Hematopoietic multipotent progenitor cell treated with erythropoietin and hydrocortisone succinate and interleukin-3 and kit ligand, for 8 days (in vitro differentiated cells): Measurements from ENCODE around the gene LTO1.
"Not testable (repeated sequence)": the region's sequence is repeated elsewhere in the genome, so short reads cannot be mapped to it uniquely, and the experiment has no call there.

Source experiments
- DNase-seq: peaks from one replicate; pipeline ENCODE4 v3.0.0-alpha.2; 2015

LTO1 gene

GRCh38 chr11:69700278-69701140, 25.4 kb upstream of the LTO1 start:
- DNase-seq = peak; percentile 33

GRCh38 chr11:69699213-69699612, 24.1 kb upstream of the LTO1 start:
- no peak for DNase-seq

- DNase-seq = no peak
Measured at GRCh38 chr11:69698362-69698761, 23.2 kb upstream of the LTO1 start.

- DNase-seq = no peak
Measured at GRCh38 chr11:69697861-69698260, 22.7 kb upstream of the LTO1 start.

- DNase-seq = no peak
Measured at GRCh38 chr11:69697469-69697843, 22.3 kb upstream of the LTO1 start.

GRCh38 chr11:69696749-69697468, 21.8 kb upstream of the LTO1 start:
- DNase-seq = no peak

- not testable (repeated sequence) for DNase-seq
Measured at GRCh38 chr11:69695995-69696394, 20.8 kb upstream of the LTO1 start.

GRCh38 chr11:69695581-69695980, 20.4 kb upstream of the LTO1 start:
- no peak for DNase-seq

GRCh38 chr11:69694781-69695180, 19.6 kb upstream of the LTO1 start:
- no peak for DNase-seq

- no peak for DNase-seq
Measured at GRCh38 chr11:69692422-69692821, 17.3 kb upstream of the LTO1 start.

GRCh38 chr11:69691463-69691862, 16.3 kb upstream of the LTO1 start:
- peak; percentile 19 for DNase-seq

GRCh38 chr11:69689484-69690319, 14.5 kb upstream of the LTO1 start:
- no peak for DNase-seq

GRCh38 chr11:69687969-69688771, 13.0 kb upstream of the LTO1 start:
- DNase-seq = not testable (repeated sequence)

GRCh38 chr11:69686856-69687255, 11.7 kb upstream of the LTO1 start:
- no peak for DNase-seq

GRCh38 chr11:69686452-69686851, 11.3 kb upstream of the LTO1 start:
- DNase-seq = no peak

- DNase-seq = no peak
Measured at GRCh38 chr11:69685348-69685747, 10.2 kb upstream of the LTO1 start.

- no peak for DNase-seq
Measured at GRCh38 chr11:69684651-69685050, 9.5 kb upstream of the LTO1 start.

GRCh38 chr11:69683764-69684333, 8.7 kb upstream of the LTO1 start:
- peak; percentile 22 for DNase-seq

GRCh38 chr11:69682681-69683326, 7.7 kb upstream of the LTO1 start:
- DNase-seq = no peak

GRCh38 chr11:69682221-69682620, 7.1 kb upstream of the LTO1 start:
- no peak for DNase-seq

GRCh38 chr11:69680688-69681087, 5.5 kb upstream of the LTO1 start:
- no peak for DNase-seq

GRCh38 chr11:69677749-69678148, 2.6 kb upstream of the LTO1 start:
- no peak for DNase-seq
